Measurements from ENCODE around the gene GPC3. TPM values are rescaled to one million over a fixed set of nuclear protein-coding genes. Genes with fewer than 3 reads are reported as not detected.

GPC3 gene
- total RNA-seq, 4 donors from 2014 or later: 3.3 to 172 (median 21.2) TPM

DNA sequence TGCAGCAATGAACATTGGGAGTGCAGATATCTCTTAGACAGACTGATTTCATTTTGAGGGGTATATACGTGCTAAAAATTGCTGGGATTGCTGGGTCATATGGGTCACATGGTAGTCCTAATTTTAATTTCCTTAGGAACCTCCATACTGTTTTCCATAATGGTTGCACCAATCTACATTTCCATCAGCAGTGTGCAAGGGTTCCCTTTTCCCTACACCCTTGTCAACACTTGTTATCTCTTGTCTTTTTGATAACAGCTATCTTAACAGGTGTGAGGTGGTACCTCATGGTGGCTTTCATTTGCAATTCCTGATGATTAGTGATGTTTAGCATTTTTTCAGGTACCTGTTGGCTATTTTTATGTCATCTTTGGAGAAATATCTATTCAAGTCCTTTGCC, 57.0 kb downstream of the GPC3 start:
- Histone ChIP-seq H3K4me3 (no peak overlapping the region), H3K27ac (no peak overlapping the region), H3K9me3 (no peaks in the 10 kb centered on the region), H3K36me3 (no peaks in the 10 kb centered on the region), H3K4me1 (no peaks in the 10 kb centered on the region), H3K27me3 (peaks cover 0 to 4% of the 10 kb centered on the region in 2 donors)
- intact Hi-C loops (cut with DNase I; ENCODE audit: low total_unique reads): no loop called here
- TF ChIP-seq POLR2A (IDR thresholded peaks at IDR 0.05): no peak
- TF ChIP-seq, protein P1, sequence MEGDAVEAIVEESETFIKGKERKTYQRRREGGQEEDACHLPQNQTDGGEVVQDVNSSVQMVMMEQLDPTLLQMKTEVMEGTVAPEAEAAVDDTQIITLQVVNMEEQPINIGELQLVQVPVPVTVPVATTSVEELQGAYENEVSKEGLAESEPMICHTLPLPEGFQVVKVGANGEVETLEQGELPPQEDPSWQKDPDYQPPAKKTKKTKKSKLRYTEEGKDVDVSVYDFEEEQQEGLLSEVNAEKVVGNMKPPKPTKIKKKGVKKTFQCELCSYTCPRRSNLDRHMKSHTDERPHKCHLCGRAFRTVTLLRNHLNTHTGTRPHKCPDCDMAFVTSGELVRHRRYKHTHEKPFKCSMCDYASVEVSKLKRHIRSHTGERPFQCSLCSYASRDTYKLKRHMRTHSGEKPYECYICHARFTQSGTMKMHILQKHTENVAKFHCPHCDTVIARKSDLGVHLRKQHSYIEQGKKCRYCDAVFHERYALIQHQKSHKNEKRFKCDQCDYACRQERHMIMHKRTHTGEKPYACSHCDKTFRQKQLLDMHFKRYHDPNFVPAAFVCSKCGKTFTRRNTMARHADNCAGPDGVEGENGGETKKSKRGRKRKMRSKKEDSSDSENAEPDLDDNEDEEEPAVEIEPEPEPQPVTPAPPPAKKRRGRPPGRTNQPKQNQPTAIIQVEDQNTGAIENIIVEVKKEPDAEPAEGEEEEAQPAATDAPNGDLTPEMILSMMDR (IDR thresholded peaks at IDR 0.05): no peak
- no peak for DNase-seq

GRCh38 chrX:133926809-133927208, 58.6 kb downstream of the GPC3 start:
- TF ChIP-seq, protein P1 (IDR thresholded peaks at IDR 0.05): no peak
- no peak for TF ChIP-seq POLR2A (IDR thresholded peaks at IDR 0.05)
- Histone ChIP-seq H3K36me3 (no peaks in the 10 kb centered on the region), H3K9me3 (no peaks in the 10 kb centered on the region), H3K27me3 (peaks cover 0 to 4% of the 10 kb centered on the region in 2 donors), H3K4me3 (no peak overlapping the region), H3K27ac (no peak overlapping the region), H3K4me1 (no peaks in the 10 kb centered on the region)
- intact Hi-C loops (cut with DNase I; ENCODE audit: low total_unique reads): no loop called here
- no peak for DNase-seq

DNA sequence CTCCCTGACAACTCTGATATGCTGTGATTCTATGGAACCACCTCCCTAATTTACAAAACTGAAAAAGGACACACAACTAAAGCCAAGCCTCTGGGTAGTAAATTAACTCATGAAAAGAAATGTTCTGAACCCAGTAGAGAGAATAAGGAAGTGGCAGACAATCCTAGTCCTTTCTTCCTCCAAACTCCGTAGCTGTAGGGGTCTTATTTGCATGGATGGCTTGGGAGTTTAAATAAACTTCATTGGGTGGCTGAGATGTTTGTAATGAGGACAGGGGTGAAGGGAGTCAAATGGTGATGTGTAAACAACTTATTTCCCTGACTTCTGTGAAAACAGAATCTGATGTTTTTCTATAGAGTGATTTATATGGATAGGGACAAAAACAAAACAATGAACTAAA, 59.3 kb downstream of the GPC3 start:
- no peak for TF ChIP-seq POLR2A (IDR thresholded peaks at IDR 0.05)
- TF ChIP-seq, protein P1 (IDR thresholded peaks at IDR 0.05): no peak
- Histone ChIP-seq H3K27ac (no peak overlapping the region), H3K9me3 (no peaks in the 10 kb centered on the region), H3K4me3 (no peak overlapping the region), H3K36me3 (no peaks in the 10 kb centered on the region), H3K4me1 (no peaks in the 10 kb centered on the region), H3K27me3 (peaks cover 0 to 4% of the 10 kb centered on the region in 2 donors)
- DNase-seq: no peak
- intact Hi-C loops (cut with DNase I; ENCODE audit: low total_unique reads): no loop called here

GRCh38 chrX:133924548-133924947, 60.8 kb downstream of the GPC3 start:
- no peaks in the 10 kb centered on the region for H3K36me3 ChIP-seq
- H3K4me3 ChIP-seq: no peak overlapping the region
- intact Hi-C loops (cut with DNase I; ENCODE audit: low total_unique reads): no loop called here
- no peak for TF ChIP-seq POLR2A (IDR thresholded peaks at IDR 0.05)
- TF ChIP-seq, protein P1 (IDR thresholded peaks at IDR 0.05): no peak
- no peak overlapping the region for H3K27ac ChIP-seq
- peaks cover 0 to 4% of the 10 kb centered on the region in 2 donors for H3K27me3 ChIP-seq
- no peaks in the 10 kb centered on the region for H3K4me1 ChIP-seq
- H3K9me3 ChIP-seq: no peaks in the 10 kb centered on the region
- DNase-seq: no peak

DNA sequence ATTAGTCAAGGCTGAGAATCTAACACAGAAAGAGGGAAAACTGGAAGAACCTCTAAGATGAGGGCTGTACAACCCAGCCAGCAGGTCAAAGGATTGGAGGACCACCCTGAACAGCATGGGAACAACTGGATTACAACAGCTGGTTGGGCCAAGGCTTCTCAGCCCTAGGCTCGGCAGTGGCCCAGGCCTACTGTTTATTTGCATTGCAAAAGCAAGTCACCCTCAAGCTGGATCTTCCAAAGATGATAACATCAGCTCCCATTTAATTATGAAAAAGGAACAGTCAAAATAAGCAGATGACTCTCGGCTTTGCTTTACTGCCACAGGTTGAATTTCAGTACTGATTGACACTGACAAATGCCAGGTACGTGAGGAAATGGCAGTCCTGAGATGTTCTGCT, 61.8 kb downstream of the GPC3 start:
- H3K4me1 ChIP-seq: no peaks in the 10 kb centered on the region
- no peaks in the 10 kb centered on the region for H3K36me3 ChIP-seq
- DNase-seq: no peak
- no peak for TF ChIP-seq POLR2A (IDR thresholded peaks at IDR 0.05)
- TF ChIP-seq, protein P1 (IDR thresholded peaks at IDR 0.05): no peak
- H3K9me3 ChIP-seq: no peaks in the 10 kb centered on the region
- no peak overlapping the region for H3K4me3 ChIP-seq
- H3K27me3 ChIP-seq: peaks cover 0 to 4% of the 10 kb centered on the region in 2 donors
- H3K27ac ChIP-seq: no peak overlapping the region
- intact Hi-C loops (cut with DNase I; ENCODE audit: low total_unique reads): no loop called here
